A172 (cell line): ENCODE results near the gene ZNF697. TPM values are rescaled to one million over a fixed set of nuclear protein-coding genes. Genes with fewer than 3 reads are reported as not detected.
"Not testable (repeated sequence)": the region's sequence is repeated elsewhere in the genome, so short reads cannot be mapped to it uniquely, and the experiment has no call there.

Source experiments
- DNase-seq: peaks from one replicate; pipeline ENCODE4 v3.0.0-alpha.2; 2015; ENCODE audit warnings: low spot score
- total RNA-seq: library from RNA; depleted of rRNA; stranded (reverse); fragments of >200 nt; shearing (Covaris generic); gene quantifications from 2 replicates; pipeline ENCODE4 v1.2.3, GENCODE V29; 2014; rRNA removed

Gene ZNF697
- total RNA-seq, 1 experiment from 2014 or later: 3.7 TPM

- not testable (repeated sequence) for DNase-seq
These were observed 45.3 kb downstream of the ZNF697 start for GRCh38 chr1:119602789-119603188.

GRCh38 chr1:119602169-119602568 lies 45.9 kb downstream of the ZNF697 start:
- DNase-seq: no peak

GRCh38 chr1:119600976-119601375 lies 47.1 kb downstream of the ZNF697 start:
- DNase-seq: no peak

- no peak for DNase-seq
These were observed 47.5 kb downstream of the ZNF697 start for GRCh38 chr1:119600561-119600960.

- DNase-seq: no peak
These were observed 52.5 kb downstream of the ZNF697 start for GRCh38 chr1:119595606-119596005.

GRCh38 chr1:119595168-119595567 lies 52.9 kb downstream of the ZNF697 start:
- no peak for DNase-seq

- no peak for DNase-seq
These were observed 53.7 kb downstream of the ZNF697 start for GRCh38 chr1:119594376-119594775.

GRCh38 chr1:119593805-119594204 lies 54.3 kb downstream of the ZNF697 start:
- DNase-seq: no peak

- no peak for DNase-seq
These were observed 57.7 kb downstream of the ZNF697 start for GRCh38 chr1:119590393-119590792.

- DNase-seq: no peak
These were observed 59.4 kb downstream of the ZNF697 start for GRCh38 chr1:119588621-119589020.

GRCh38 chr1:119587341-119587740 lies 60.7 kb downstream of the ZNF697 start:
- peak; percentile 56 for DNase-seq

- not testable (repeated sequence) for DNase-seq
These were observed 62.3 kb downstream of the ZNF697 start for GRCh38 chr1:119585801-119586200.

- DNase-seq: peak; percentile 32
These were observed 65.3 kb downstream of the ZNF697 start for GRCh38 chr1:119582801-119583200.

GRCh38 chr1:119581076-119581475 lies 67.0 kb downstream of the ZNF697 start:
- DNase-seq: not testable (repeated sequence)

GRCh38 chr1:119573886-119574285 lies 74.2 kb downstream of the ZNF697 start:
- DNase-seq: no peak

- DNase-seq: not testable (repeated sequence)
These were observed 78.0 kb downstream of the ZNF697 start for GRCh38 chr1:119569930-119570622.

Other genes starting within 250 kb of the ZNF697 start
- not detected in 2 replicates for gene HSD3B2, start 233.1 kb downstream of the ZNF697 start, total RNA-seq
- not detected in 2 replicates for gene HSD3B1, start 141.1 kb downstream of the ZNF697 start, total RNA-seq
- gene PHGDH, start 63.7 kb upstream of the ZNF697 start, total RNA-seq: 96.8 and 97.2 TPM in 2 replicates
- not detected in 2 replicates for gene HMGCS2, start 120.6 kb upstream of the ZNF697 start, total RNA-seq
- not detected in 2 replicates for gene REG4, start 163.2 kb upstream of the ZNF697 start, total RNA-seq
- not detected in 2 replicates for gene ADAM30, start 248.2 kb upstream of the ZNF697 start, total RNA-seq